A673 (cell line): Measurements from ENCODE around the gene CACNA2D2. TPM values are rescaled to one million over a fixed set of nuclear protein-coding genes. Genes with fewer than 3 reads are reported as not detected.

ENCODE experiments used
- BruUV-seq: library from RNA; stranded (reverse); fragments of 400-500 nt; replicated peaks from 2 replicates; lab custom pipeline; 2021; lab: Mats Ljungman, UMichigan
- CTCF ChIA-PET: fragments of 300-600 bp; sonication (Branson Sonifier 250); formaldehyde crosslinking; loops from one replicate; lab custom pipeline; 2022; ENCODE audit warnings: antibody characterized with exemption; lab: Charles Lee
- POLR2A ChIA-PET: fragments of 300-600 bp; sonication (Branson Sonifier 250); formaldehyde crosslinking; loops from one replicate; lab custom pipeline; 2022; ENCODE audit warnings: antibody characterized with exemption; ENCODE audit not compliant: low non-redundant PET; lab: Charles Lee
- DNase-seq: peaks from one replicate; pipeline ENCODE4 v3.0.0-alpha.2; 2015; ENCODE audit warnings: low spot score
- H3K27ac ChIP-seq: fragments of 200-600 bp; sonication (generic); 2 replicates; pipeline ENCODE4 v1.5.1; 2016; ENCODE audit warnings: mixed run types, low read depth, mild to moderate bottlenecking, mixed read lengths, antibody characterized with exemption, low read length; ENCODE audit not compliant: poor library complexity, severe bottlenecking
- H3K27me3 ChIP-seq: fragments of 200-600 bp; sonication (generic); replicated peaks from 2 replicates; pipeline ENCODE4 v1.6.1; 2017; ENCODE audit warnings: mixed run types, low read depth, mild to moderate bottlenecking, mixed read lengths, antibody characterized with exemption, low read length; ENCODE audit not compliant: insufficient read depth, poor library complexity
- H3K36me3 ChIP-seq: fragments of 200-600 bp; sonication (generic); 2 replicates; pipeline ENCODE4 v1.6.1; 2016; ENCODE audit warnings: mixed run types, mild to moderate bottlenecking, mixed read lengths, antibody characterized with exemption, low read length; ENCODE audit not compliant: insufficient read depth, poor library complexity, severe bottlenecking
- H3K4me1 ChIP-seq: fragments of 200-600 bp; sonication (generic); 2 replicates; pipeline ENCODE4 v1.6.1; 2017; ENCODE audit warnings: mixed run types, mild to moderate bottlenecking, mixed read lengths, antibody characterized with exemption, low read length; ENCODE audit not compliant: insufficient read depth, poor library complexity, severe bottlenecking
- H3K4me3 ChIP-seq: fragments of 200-600 bp; sonication (generic); 2 replicates; pipeline ENCODE4 v1.5.1; 2016; ENCODE audit warnings: low read depth, mixed run types, mild to moderate bottlenecking, mixed read lengths, low read length; ENCODE audit not compliant: poor library complexity, severe bottlenecking
- H3K9me3 ChIP-seq: fragments of 200-600 bp; sonication (generic); 2 replicates; pipeline ENCODE4 v1.6.1; 2016; ENCODE audit warnings: mixed run types, low read depth, mild to moderate bottlenecking, mixed read lengths, antibody characterized with exemption, low read length; ENCODE audit not compliant: poor library complexity, severe bottlenecking
- CTCF ChIP-seq: fragments of 300-800, 200-600 bp; sonication (generic); conservative IDR thresholded peaks from 2 replicates; pipeline ENCODE4 v1.5.1; 2017; ENCODE audit warnings: low read depth, mild to moderate bottlenecking, antibody characterized with exemption, low read length, moderate library complexity, mixed read lengths
- EZH2 ChIP-seq: fragments of 200-600 bp; sonication (generic); IDR thresholded peaks from 2 replicates; pipeline ENCODE4 v1.6.1; 2017; ENCODE audit warnings: borderline replicate concordance, low read depth, mild to moderate bottlenecking, mixed read lengths, antibody characterized with exemption, low read length; ENCODE audit not compliant: poor library complexity, severe bottlenecking
- intact Hi-C: fragments of 100-400 bp; cut with micrococcal nuclease; formaldehyde crosslinking; loops from one replicate; pipeline ENCODE4 v1.10.0; 2022; ENCODE audit not compliant: unreplicated experiment
- total RNA-seq: library from RNA; stranded (reverse); gene quantifications from 2 replicates; pipeline ENCODE4 v1.2.3, GENCODE V29; 2021

The CACNA2D2 gene
- total RNA-seq, 1 experiment from 2014 or later, result 0.17 TPM

GRCh38 chr3:50378757-50379156 is 124.7 kb downstream of the CACNA2D2 start:
- no TSS peak for BruUV-seq
- H3K4me1 ChIP-seq, result no peaks in the 10 kb centered on the region
- ChIA-PET POLR2A (no interaction called here), CTCF (no interaction called here)
- TF ChIP-seq CTCF (no peak), EZH2 (no peak)
- no peak overlapping the region for H3K4me3 ChIP-seq
- H3K27ac ChIP-seq, result no peak overlapping the region
- H3K27me3 ChIP-seq, result no peaks in the 10 kb centered on the region
- no peaks in the 10 kb centered on the region for H3K36me3 ChIP-seq
- no peak for DNase-seq
- intact Hi-C loops, result no loop called here
- H3K9me3 ChIP-seq, result no peaks in the 10 kb centered on the region

- no TSS peak for BruUV-seq
- ChIA-PET CTCF (no interaction called here), POLR2A (no interaction called here)
- no peak overlapping the region for H3K27ac ChIP-seq
- H3K4me1 ChIP-seq, result no peaks in the 10 kb centered on the region
- no peaks in the 10 kb centered on the region for H3K36me3 ChIP-seq
- H3K27me3 ChIP-seq, result no peaks in the 10 kb centered on the region
- intact Hi-C loops, result no loop called here
- H3K9me3 ChIP-seq, result no peaks in the 10 kb centered on the region
- no peak for DNase-seq
- no peak overlapping the region for H3K4me3 ChIP-seq
- no peak for TF ChIP-seq CTCF
- no peak for TF ChIP-seq EZH2
Observed at GRCh38 chr3:50378024-50378423, 125.4 kb downstream of the CACNA2D2 start.

- BruUV-seq, result no TSS peak
- 0 out of 2 replicates have a peak, but pooled peaks have one; percentile 34 for TF ChIP-seq CTCF
- no peak for TF ChIP-seq EZH2
- Histone ChIP-seq H3K4me1 (no peaks in the 10 kb centered on the region), H3K27me3 (no peaks in the 10 kb centered on the region), H3K36me3 (no peaks in the 10 kb centered on the region), H3K9me3 (no peaks in the 10 kb centered on the region), H3K27ac (no peak overlapping the region), H3K4me3 (no peak overlapping the region)
- ChIA-PET POLR2A (no interaction called here), CTCF (no interaction called here)
- intact Hi-C loops, result no loop called here
- DNase-seq, result no peak
Observed at GRCh38 chr3:50375258-50375931, 128.0 kb downstream of the CACNA2D2 start.
